Liver (tissue), 9 donors: ENCODE measurements around the gene LGR6. TPM values are rescaled to one million over a fixed set of nuclear protein-coding genes. Genes with fewer than 3 reads are reported as not detected.

ENCODE experiments used
- DNase-seq: peaks from one replicate; pipeline ENCODE4 v3.0.0-alpha.2; 2017; ENCODE audit warnings: low spot score
- H3K27ac ChIP-seq, 2 donors: one replicate each; pipeline ENCODE4 v1.7.0; 2013; ENCODE audit warnings: inconsistent platforms in 2 of 2, low read length in 2 of 2, control low read depth in 1 of 2, low read depth in 1 of 2, mild to moderate bottlenecking in 1 of 2
- H3K27me3 ChIP-seq, 4 donors: one replicate each; pipeline versions ENCODE4 v1.6.1 to v1.7.0; 2013; ENCODE audit warnings: low read length in 3 of 4, inconsistent platforms in 1 of 4, mild to moderate bottlenecking in 1 of 4, moderate library complexity in 1 of 4; ENCODE audit not compliant: control insufficient read depth in 4 of 4, insufficient read depth in 4 of 4
- H3K36me3 ChIP-seq, 4 donors: one replicate each; pipeline versions ENCODE4 v1.6.1 to v1.7.0; 2013; ENCODE audit warnings: low read length in 3 of 4, mild to moderate bottlenecking in 3 of 4, low read depth in 1 of 4, moderate library complexity in 1 of 4; ENCODE audit not compliant: control insufficient read depth in 4 of 4, insufficient read depth in 3 of 4
- H3K4me1 ChIP-seq, 4 donors: one replicate each; pipeline versions ENCODE4 v1.6.1 to v1.7.0; 2013; ENCODE audit warnings: low read length in 3 of 4, mild to moderate bottlenecking in 3 of 4, moderate library complexity in 1 of 4; ENCODE audit not compliant: control insufficient read depth in 4 of 4, insufficient read depth in 4 of 4
- H3K4me3 ChIP-seq, 3 donors: one replicate each; pipeline versions ENCODE4 v1.6.1 to v1.7.0; 2013; ENCODE audit warnings: low read length in 3 of 3, control low read depth in 1 of 3, low read depth in 1 of 3, mild to moderate bottlenecking in 1 of 3
- H3K9ac ChIP-seq, 2 donors: one replicate each; pipeline ENCODE4 v1.7.0; 2013; ENCODE audit warnings: low read length in 2 of 2, mild to moderate bottlenecking in 2 of 2, moderate library complexity in 2 of 2, control low read depth in 1 of 2, low read depth in 1 of 2
- H3K9me3 ChIP-seq, 4 donors: one replicate each; pipeline versions ENCODE4 v1.6.1 to v1.7.0; 2013; ENCODE audit warnings: low read length in 3 of 4; ENCODE audit not compliant: control insufficient read depth in 4 of 4
- ATF3 ChIP-seq: IDR thresholded peaks from 2 replicates; pipeline ENCODE4 v1.6.1; 2016; ENCODE audit warnings: antibody characterized with exemption
- CTCF ChIP-seq: fragments of 150-350 bp; IDR thresholded peaks from 2 replicates; pipeline ENCODE4 v1.5.1; 2017; ENCODE audit warnings: improper control_type of control experiment, low read depth, low read length; ENCODE audit not compliant: missing input control
- EGR1 ChIP-seq, 2 donors: IDR thresholded peaks; 2 replicates each; pipeline ENCODE4 v1.6.1; 2016 to 2018; ENCODE audit warnings: antibody characterized with exemption in 2 of 2, low read depth in 2 of 2
- FOXA1 ChIP-seq: IDR thresholded peaks from 2 replicates; pipeline ENCODE4 v1.6.1; 2016; ENCODE audit warnings: antibody characterized with exemption
- FOXA2 ChIP-seq: IDR thresholded peaks from 2 replicates; pipeline ENCODE4 v1.6.1; 2016; ENCODE audit warnings: antibody characterized with exemption
- GABPA ChIP-seq, 2 donors: IDR thresholded peaks in 1 of 2; conservative IDR thresholded peaks in 1 of 2; 2 replicates each; pipeline ENCODE4 v1.6.1; 2016; ENCODE audit warnings: antibody characterized with exemption in 2 of 2, mild to moderate bottlenecking in 1 of 2, moderate library complexity in 1 of 2
- HNF4A ChIP-seq, 2 donors: conservative IDR thresholded peaks; 2 replicates each; pipeline ENCODE4 v1.6.1; 2016; ENCODE audit warnings: antibody characterized with exemption in 2 of 2, mild to moderate bottlenecking in 2 of 2
- HNF4G ChIP-seq: IDR thresholded peaks from 2 replicates; pipeline ENCODE4 v1.6.1; 2016; ENCODE audit warnings: antibody characterized with exemption
- JUND ChIP-seq, 2 donors: IDR thresholded peaks; 2 replicates each; pipeline ENCODE4 v1.6.1; 2016; ENCODE audit warnings: antibody characterized with exemption in 2 of 2
- MAX ChIP-seq: IDR thresholded peaks from 2 replicates; pipeline ENCODE4 v1.6.1; 2016; ENCODE audit warnings: antibody characterized with exemption
- NR2F2 ChIP-seq: IDR thresholded peaks from 2 replicates; pipeline ENCODE4 v1.6.1; 2016; ENCODE audit warnings: antibody characterized with exemption
- RAD21 ChIP-seq, 2 donors: IDR thresholded peaks; 2 replicates each; pipeline ENCODE4 v1.6.1; 2016; ENCODE audit warnings: antibody characterized with exemption in 2 of 2, mild to moderate bottlenecking in 2 of 2
- REST ChIP-seq: IDR thresholded peaks from 2 replicates; pipeline ENCODE4 v1.6.1; 2016; ENCODE audit warnings: antibody characterized with exemption, mild to moderate bottlenecking
- RXRA ChIP-seq, 2 donors: IDR thresholded peaks; 2 replicates each; pipeline ENCODE4 v1.6.1; 2017 to 2018; ENCODE audit warnings: antibody characterized with exemption in 2 of 2, mild to moderate bottlenecking in 1 of 2
- SP1 ChIP-seq: IDR thresholded peaks from 2 replicates; pipeline ENCODE4 v1.6.1; 2018; ENCODE audit warnings: antibody characterized with exemption, mild to moderate bottlenecking
- TAF1 ChIP-seq: conservative IDR thresholded peaks from 2 replicates; pipeline ENCODE4 v1.6.1; 2016; ENCODE audit warnings: antibody characterized with exemption, mild to moderate bottlenecking
- YY1 ChIP-seq: IDR thresholded peaks from 2 replicates; pipeline ENCODE4 v1.6.1; 2016; ENCODE audit warnings: antibody characterized with exemption, mild to moderate bottlenecking
- ZBTB33 ChIP-seq: IDR thresholded peaks from 2 replicates; pipeline ENCODE4 v1.6.1; 2016; ENCODE audit warnings: antibody characterized with exemption
- WGBS: extraction: QIAGEN DNeasy Blood & Tissue Kit; methylation state at CpG from one replicate; pipeline ENCODE4 v1.1.7; 2013; 5-methylcytosine and 5-hydroxymethylcytosine counted together
- polyA plus RNA-seq, 2 donors: library from polyadenylated mRNA; stranded (reverse) in 1 of 2; unstranded in 1 of 2; fragments of 200-250 nt in 1 of 2; fragments of >200 nt in 1 of 2; fragmentation: Nextera tagmentation in 1 of 2; extraction: Ambion mirVana in 1 of 2; gene quantifications; one replicate each; pipeline versions ENCODE4 v1.2.1 to v1.2.3, GENCODE V29; 2013 to 2015
- total RNA-seq, 2 donors: library from RNA; depleted of rRNA; stranded (reverse); fragments of >200 nt; gene quantifications; one replicate each; pipeline ENCODE4 v1.2.3, GENCODE V29; 2014
- donor health status: healthy.
- donor health status: healthy.
- donor health status: healthy.
- donor health status: healthy.
- donor health status: healthy.

Gene LGR6
- total and polyA plus RNA-seq, 4 donors: 0.05 to 1.2 (median 0.75) TPM

- H3K27me3 ChIP-seq: no peaks in the 10 kb centered on the region
- no peak for DNase-seq
- no peak overlapping the region for H3K9ac ChIP-seq
- H3K4me1 ChIP-seq: no peaks in the 10 kb centered on the region
- no peaks in the 10 kb centered on the region for H3K36me3 ChIP-seq
- H3K27ac ChIP-seq: no peak overlapping the region
- WGBS: 87% methylated on average over 2 of the region's 2 CpGs
- H3K4me3 ChIP-seq: no peak overlapping the region
- TF ChIP-seq CTCF (no peak), ZBTB33 (no peak), SP1 (no peak), FOXA1 (no peak), JUND (IDR thresholded peaks at IDR 0.05) (no peak), RAD21 (IDR thresholded peaks at IDR 0.05) (no peak), NR2F2 (no peak), YY1 (no peak), TAF1 (no peak), RXRA (IDR thresholded peaks at IDR 0.05) (no peak), EGR1 (IDR thresholded peaks at IDR 0.05; ENCODE audit: low read depth in 2 of 2) (no peak), MAX (no peak), FOXA2 (no peak), ATF3 (no peak), HNF4A (conservative IDR thresholded peaks at IDR 0.05) (no peak), GABPA (IDR thresholded peaks at IDR 0.05 in 1 of 2, conservative IDR thresholded peaks at IDR 0.05 in 1 of 2) (no peak), REST (no peak), HNF4G (no peak)
- H3K9me3 ChIP-seq: no peaks in the 10 kb centered on the region
Observed at GRCh38 chr1:202249846-202250245, 56.2 kb downstream of the LGR6 start.
